ENCODE data around the gene CLIP4.

Gene CLIP4

DNA sequence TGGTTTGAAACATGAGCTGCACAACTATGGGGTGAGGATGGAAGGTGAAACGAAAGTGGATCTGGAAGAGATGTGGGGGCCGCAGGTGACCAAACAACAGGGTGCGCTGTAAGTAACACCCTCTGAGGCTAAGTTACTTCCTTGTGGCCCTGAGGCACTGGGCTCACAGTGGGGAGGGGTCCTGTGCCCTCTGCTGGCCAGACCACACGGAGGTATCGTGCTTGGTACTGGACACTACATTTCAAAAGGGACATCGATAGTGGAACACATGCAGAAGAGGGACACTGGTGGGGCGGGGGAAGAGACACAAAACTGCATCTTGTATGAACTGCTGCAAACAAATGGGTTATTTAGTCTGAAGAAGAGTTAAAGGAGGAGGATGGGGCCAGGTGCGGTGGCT, 110.6 kb downstream of the CLIP4 start:
- CTCF ChIA-PET, result interaction anchor here (1.6 kb wide), 1 partner anchor 14 kb away, joined by 4 read pairs; no protein-coding TSS in a partner anchor
- POLR2A ChIA-PET, result no interaction called here
- no peak for DNase-seq (ENCODE audit: low read depth, low spot score)

DNA sequence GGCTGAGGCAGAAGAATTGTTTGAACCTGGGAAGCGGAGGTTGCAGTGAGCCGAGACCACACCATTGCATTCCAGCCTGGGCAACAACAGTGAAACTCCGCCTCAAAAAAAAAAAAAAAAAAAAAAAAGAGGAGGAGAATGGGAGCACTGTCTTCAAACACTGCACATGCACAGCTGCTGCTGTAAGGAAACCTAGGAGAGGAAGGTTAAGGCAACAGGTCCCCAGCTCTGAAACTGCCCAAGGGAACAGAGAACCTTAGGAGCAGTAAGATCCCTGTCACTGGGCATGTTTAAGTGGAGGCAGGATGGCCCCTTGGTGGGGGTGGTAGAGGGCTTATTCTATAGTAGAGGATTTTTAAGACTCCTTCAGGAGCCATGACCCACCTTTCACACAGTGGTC, 111.2 kb downstream of the CLIP4 start:
- TF ChIP-seq, protein P1, sequence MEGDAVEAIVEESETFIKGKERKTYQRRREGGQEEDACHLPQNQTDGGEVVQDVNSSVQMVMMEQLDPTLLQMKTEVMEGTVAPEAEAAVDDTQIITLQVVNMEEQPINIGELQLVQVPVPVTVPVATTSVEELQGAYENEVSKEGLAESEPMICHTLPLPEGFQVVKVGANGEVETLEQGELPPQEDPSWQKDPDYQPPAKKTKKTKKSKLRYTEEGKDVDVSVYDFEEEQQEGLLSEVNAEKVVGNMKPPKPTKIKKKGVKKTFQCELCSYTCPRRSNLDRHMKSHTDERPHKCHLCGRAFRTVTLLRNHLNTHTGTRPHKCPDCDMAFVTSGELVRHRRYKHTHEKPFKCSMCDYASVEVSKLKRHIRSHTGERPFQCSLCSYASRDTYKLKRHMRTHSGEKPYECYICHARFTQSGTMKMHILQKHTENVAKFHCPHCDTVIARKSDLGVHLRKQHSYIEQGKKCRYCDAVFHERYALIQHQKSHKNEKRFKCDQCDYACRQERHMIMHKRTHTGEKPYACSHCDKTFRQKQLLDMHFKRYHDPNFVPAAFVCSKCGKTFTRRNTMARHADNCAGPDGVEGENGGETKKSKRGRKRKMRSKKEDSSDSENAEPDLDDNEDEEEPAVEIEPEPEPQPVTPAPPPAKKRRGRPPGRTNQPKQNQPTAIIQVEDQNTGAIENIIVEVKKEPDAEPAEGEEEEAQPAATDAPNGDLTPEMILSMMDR (IDR thresholded peaks at IDR 0.05; ENCODE audit: insufficient read depth, low read length, missing control alignments), result no peak
- ChIA-PET CTCF (no interaction called here), POLR2A (no interaction called here)
- no peak overlapping the region for H3K4me3 ChIP-seq (ENCODE audit: low read depth, low read length)
- no peak for DNase-seq (ENCODE audit: low read depth, low spot score)

More for the DNA sequence above, 110.6 kb downstream of the CLIP4 start:
- TF ChIP-seq, protein P1 (IDR thresholded peaks at IDR 0.05; ENCODE audit: insufficient read depth, low read length, missing control alignments), result no peak
- no peak overlapping the region for H3K4me3 ChIP-seq (ENCODE audit: low read depth, low read length)

DNA sequence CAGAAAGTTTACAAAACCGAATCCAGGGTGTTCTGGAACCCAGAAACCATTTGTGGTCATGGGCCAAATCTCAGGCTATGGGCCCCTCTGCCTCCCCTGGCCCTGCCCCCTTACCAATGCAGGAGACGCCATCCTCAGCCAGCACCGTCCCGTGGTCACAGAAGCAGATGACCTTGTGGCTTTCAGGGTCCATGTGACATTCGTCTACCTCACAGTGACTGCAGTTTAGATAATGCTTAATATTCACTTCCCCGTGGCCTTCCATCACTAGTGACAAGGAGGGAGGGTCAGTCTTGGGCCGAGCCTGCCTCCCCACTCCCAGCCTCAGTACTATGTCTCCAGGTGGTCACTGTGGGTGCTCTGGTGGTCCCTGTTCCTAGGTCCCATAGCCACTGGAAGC, 111.6 kb downstream of the CLIP4 start:
- ChIA-PET POLR2A (no interaction called here), CTCF (no interaction called here)
- TF ChIP-seq, protein P1 (IDR thresholded peaks at IDR 0.05; ENCODE audit: insufficient read depth, low read length, missing control alignments), result no peak
- no peak for DNase-seq (ENCODE audit: low read depth, low spot score)
- H3K4me3 ChIP-seq (ENCODE audit: low read depth, low read length), result no peak overlapping the region

DNA sequence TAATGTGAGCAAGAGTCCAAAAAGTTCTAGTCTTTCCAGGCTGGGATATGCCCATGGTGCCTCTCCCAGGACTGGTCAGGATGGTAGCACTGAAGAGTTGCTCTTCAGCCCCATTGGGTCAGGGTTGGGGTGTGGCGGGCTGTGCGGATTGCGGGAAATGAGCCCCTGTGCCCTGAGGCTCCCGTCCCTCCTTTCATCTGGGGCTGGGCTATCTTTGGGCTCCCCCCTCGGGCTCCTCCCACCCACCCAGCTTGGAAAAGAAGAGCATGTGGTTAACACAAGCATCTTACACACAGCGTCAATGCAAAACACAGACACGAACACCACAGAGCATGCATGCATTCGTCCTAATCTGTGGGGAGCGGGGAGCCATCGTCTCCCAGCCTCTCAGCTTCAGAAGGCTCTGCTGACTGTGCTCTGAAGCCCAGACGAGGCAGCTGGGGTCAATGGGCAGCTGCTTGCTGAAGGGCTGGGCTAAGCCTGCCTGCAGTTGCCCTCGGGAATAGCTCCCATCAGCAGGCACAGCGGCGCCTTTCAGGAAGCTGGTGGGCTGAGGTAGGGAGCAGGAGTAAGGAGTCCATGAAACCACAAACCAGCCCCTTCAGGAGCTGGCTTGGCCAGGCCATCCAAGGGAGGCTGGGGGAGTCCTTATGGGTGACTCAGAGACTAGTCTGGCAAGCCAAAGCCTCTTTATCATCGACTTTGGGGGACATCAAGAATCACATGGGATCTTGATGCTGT, 112.9 kb downstream of the CLIP4 start:
- TF ChIP-seq, protein P1 (IDR thresholded peaks at IDR 0.05; ENCODE audit: insufficient read depth, low read length, missing control alignments), result no peak
- no peak for DNase-seq (ENCODE audit: low read depth, low spot score)
- ChIA-PET POLR2A (no interaction called here), CTCF (interaction anchor here (1.3 kb wide), 1 partner anchor 11 kb away, joined by 5 read pairs; no protein-coding TSS in a partner anchor)
- no peak overlapping the region for H3K4me3 ChIP-seq (ENCODE audit: low read depth, low read length)

DNA sequence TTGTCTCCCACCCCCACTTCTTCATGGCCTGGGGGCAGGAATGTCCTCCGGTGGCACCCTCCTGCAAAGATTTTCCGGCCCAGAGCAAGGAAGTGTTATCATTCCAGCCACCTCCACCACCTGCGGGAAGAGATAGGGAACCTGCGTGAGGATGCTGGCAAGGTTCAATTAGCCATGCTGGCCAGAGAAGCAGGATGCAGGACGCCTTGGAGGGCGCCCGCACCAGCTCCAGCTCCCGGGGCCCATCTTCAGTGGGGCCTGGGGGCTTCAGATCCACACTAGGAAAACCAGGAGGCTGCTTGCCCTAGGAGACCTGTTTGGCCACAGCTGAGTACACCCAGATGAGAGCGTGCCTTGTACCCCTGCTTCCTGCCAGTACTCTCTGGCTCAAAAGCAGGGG, 113.7 kb downstream of the CLIP4 start:
- no peak overlapping the region for H3K4me3 ChIP-seq (ENCODE audit: low read depth, low read length)
- no peak for DNase-seq (ENCODE audit: low read depth, low spot score)
- CTCF ChIA-PET, result no interaction called here
- TF ChIP-seq, protein P1 (IDR thresholded peaks at IDR 0.05; ENCODE audit: insufficient read depth, low read length, missing control alignments), result no peak
- POLR2A ChIA-PET, result no interaction called here

DNA sequence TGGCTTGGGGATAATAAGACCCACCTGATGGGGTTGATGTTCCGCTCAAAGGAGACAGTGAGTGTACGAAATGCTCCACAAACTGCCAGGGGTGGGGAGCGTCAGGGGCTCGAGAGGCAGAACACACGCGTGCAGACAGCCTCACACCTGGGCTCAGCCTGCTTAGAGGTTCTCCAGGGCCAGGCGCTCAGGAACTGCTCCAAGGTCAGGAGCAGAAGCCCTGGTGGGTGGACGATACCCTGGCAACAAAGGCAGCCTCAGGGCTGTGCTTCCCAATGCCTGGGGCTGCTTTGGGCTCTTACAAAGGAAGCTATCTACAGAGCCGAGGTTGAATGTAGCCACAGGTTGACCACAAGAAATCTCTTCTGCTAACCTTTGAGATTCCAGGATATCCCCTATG, 114.4 kb downstream of the CLIP4 start:
- ChIA-PET CTCF (no interaction called here), POLR2A (no interaction called here)
- TF ChIP-seq, protein P1 (IDR thresholded peaks at IDR 0.05; ENCODE audit: insufficient read depth, low read length, missing control alignments), result no peak
- no peak for DNase-seq (ENCODE audit: low read depth, low spot score)
- H3K4me3 ChIP-seq (ENCODE audit: low read depth, low read length), result no peak overlapping the region

All from AG04449 (cell line).